ENCODE data around the gene ARRDC5.
A peak's percentile ranks its signal among the peaks of the same experiment; 100 is the strongest.
"Not testable (repeated sequence)": the region's sequence is repeated elsewhere in the genome, so short reads cannot be mapped to it uniquely, and the experiment has no call there.

Gene ARRDC5

DNA sequence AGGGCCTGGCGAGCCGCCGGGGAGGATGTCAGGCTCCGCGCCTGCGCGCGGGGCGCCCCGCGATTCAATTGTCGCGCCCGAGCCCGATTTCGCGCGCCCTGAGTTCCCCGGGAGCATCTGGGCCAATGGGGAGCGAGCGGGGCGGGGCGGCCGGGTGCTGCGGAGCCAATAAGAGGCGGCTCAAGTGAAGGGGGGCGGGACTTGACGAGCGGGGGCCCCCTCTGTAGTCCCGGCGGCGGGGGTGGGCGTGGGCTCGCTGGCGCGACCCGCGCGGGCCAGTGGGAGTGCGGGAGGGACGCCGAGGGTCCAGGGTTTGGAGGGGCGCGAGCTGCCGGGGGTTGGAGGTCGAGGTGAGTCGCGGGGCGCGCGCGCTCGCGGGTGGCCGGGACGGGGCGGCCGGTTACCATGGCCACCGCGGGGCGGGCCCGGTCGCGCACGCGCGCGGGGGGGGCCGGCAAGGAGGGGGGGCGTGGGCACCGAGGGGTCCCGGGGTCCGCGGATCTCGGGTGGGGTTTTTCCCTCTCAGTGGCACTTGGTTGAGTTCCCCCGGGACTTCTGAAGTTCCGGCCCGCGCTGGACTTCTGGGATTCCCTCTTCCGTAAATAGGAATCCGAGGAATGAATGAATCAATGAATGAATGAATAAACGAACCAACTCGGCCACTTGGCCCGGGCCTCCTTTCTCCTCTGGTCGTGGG, 7.3 kb upstream of the ARRDC5 start:
- peak; percentile 89 for DNase-seq (ENCODE audit: low read depth)

- no peak for DNase-seq (ENCODE audit: low read depth)
Observed at GRCh38 chr19:4909156-4909896, 6.6 kb upstream of the ARRDC5 start, which contains the start of gene UHRF1. Gene UHRF1 (plus strand): TSS chr19:4909501. CDS start chr19:4910886, 1,385 bp downstream.

GRCh38 chr19:4908781-4909155, 6.1 kb upstream of the ARRDC5 start:
- DNase-seq (ENCODE audit: low read depth), result no peak

- DNase-seq (ENCODE audit: low read depth), result no peak
Observed at GRCh38 chr19:4908360-4908759, 5.7 kb upstream of the ARRDC5 start.

- no peak for DNase-seq (ENCODE audit: low read depth)
Observed at GRCh38 chr19:4906963-4907362, 4.3 kb upstream of the ARRDC5 start.

GRCh38 chr19:4904481-4904880, 1.8 kb upstream of the ARRDC5 start:
- no peak for DNase-seq (ENCODE audit: low read depth)

DNA sequence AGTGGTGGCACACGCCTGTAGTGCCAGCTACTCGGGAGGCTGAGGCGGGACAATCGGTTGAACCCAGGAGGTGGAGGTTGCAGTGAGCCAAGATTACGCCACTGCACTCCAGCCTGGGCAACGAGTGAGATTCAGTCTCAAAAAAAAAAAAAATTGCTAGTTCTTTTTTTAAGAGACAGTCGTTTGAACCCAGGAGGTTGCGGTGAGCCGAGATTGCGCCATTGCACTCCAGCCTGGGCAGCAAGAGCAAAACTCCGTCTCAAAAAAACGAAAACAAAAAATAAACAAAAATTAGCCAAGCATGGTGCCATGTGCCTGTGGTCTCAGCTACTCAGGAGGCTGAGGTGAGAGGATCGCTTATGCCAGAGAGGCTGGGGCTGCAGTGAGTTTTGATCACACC, 1.8 kb downstream of the ARRDC5 start:
- DNase-seq (ENCODE audit: low read depth), result not testable (repeated sequence)

- DNase-seq (ENCODE audit: low read depth), result no peak
Observed at GRCh38 chr19:4897146-4897545, 5.5 kb downstream of the ARRDC5 start.

GRCh38 chr19:4896372-4896771, 6.3 kb downstream of the ARRDC5 start:
- no peak for DNase-seq (ENCODE audit: low read depth)

DNA sequence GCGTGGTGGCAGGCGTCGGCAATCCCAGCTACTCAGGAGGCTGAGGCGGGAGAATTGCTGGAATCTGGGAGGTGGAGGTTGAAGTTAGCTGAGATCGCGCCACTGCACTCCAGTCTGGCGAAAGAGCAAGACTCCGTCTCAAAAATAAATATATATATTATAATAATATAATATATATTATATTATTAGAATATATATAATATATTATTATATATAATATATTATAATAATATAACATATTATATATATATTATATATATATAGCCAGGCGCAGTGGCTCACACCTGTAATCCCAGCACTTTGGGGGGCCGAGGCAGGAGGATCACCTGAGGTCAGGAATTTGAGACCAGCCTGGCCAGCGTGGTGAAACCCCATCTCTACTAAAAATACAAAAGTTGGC, 9.7 kb downstream of the ARRDC5 start:
- not testable (repeated sequence) for DNase-seq (ENCODE audit: low read depth)

GRCh38 chr19:4891066-4891465, 11.6 kb downstream of the ARRDC5 start:
- no peak for DNase-seq (ENCODE audit: low read depth)

DNA sequence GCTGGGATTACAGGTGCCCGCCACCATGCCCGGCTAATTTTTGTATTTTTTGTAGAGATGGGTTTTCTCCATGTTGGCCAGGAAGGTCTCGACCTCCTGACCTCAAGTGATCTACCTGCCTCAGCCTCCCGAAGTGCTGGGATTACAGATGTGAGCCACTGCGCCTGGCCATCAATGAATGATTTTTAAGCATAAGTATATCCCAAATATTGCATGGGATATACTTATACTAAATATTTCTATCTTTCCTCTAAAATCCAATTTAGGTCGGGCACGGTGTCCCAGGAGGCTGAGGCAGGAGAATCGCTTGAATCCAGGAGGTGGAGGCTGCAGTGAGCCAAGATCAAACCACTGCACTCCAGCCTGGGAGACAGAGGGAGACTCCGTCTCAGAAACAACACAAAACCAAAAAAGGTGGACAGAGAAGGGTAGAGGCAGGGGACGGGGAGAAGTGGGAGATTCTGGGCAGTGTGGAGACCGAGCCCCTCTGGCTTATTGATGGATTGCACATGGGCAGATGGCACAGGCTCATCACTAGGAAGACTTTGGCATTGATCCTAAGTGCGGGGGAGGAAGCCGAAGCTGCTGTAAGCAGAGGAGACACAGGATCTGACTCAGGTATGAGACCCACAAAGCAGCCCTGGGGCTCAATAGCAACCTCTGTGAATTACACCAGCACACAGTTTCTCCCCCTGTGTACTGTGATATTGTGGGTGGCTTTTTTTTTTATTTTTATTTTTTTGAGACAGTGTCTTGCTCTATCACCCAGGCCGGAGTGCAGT, 13.5 kb downstream of the ARRDC5 start:
- DNase-seq (ENCODE audit: low read depth), result no peak

GRCh38 chr19:4887803-4888202, 14.9 kb downstream of the ARRDC5 start:
- DNase-seq (ENCODE audit: low read depth), result not testable (repeated sequence)

DNA sequence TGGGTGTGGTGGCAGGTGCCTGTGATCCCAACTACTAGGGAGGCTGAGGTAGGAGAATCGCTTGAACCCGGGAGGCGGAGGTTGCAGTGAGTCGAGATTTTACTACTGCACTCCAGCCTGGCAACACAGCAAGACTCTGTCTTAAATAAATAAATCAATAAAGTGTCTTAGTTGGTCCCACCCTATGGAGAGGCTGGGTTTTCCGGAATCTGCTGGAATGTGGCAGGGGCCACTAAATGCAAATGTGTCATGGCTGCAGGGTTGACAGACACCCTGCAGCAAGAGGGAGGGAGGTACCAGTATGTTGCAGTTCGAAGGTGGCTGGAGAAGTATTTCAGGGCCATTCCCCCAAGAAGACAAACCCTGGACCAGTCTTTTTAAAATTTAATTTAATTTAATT, 17.7 kb downstream of the ARRDC5 start:
- DNase-seq (ENCODE audit: low read depth), result not testable (repeated sequence)

GRCh38 chr19:4882874-4883273, 19.8 kb downstream of the ARRDC5 start:
- DNase-seq (ENCODE audit: low read depth), result not testable (repeated sequence)

GRCh38 chr19:4879041-4879440, 23.7 kb downstream of the ARRDC5 start:
- DNase-seq (ENCODE audit: low read depth), result no peak

DNA sequence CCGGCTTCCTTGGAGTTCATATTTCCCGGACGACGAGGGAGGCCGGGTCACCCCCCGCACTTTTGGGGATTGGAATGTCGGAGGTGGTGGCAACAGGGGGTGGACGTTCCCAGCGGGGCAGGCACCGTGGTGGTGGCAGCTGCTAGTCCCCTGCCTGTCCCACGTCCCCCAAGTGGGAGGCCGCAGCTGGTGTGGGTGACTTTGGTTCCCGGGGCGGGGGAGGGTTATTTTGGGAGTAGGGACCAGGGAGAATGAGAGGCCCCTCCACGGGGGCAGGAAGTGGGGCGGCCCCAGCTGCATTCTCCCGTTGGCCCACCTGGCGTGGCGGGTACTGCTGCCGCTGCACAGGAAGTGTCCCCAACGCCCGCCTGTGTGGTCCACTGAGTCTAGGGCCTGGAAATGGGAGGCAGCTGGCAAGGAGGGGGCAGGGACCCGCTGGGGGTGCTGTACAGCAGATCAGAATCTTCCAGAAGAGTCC, 24.2 kb downstream of the ARRDC5 start:
- no peak for DNase-seq (ENCODE audit: low read depth)

GRCh38 chr19:4877753-4878490, 24.8 kb downstream of the ARRDC5 start:
- no peak for DNase-seq (ENCODE audit: low read depth)

GRCh38 chr19:4873930-4874329, 28.8 kb downstream of the ARRDC5 start:
- DNase-seq (ENCODE audit: low read depth), result no peak

DNA sequence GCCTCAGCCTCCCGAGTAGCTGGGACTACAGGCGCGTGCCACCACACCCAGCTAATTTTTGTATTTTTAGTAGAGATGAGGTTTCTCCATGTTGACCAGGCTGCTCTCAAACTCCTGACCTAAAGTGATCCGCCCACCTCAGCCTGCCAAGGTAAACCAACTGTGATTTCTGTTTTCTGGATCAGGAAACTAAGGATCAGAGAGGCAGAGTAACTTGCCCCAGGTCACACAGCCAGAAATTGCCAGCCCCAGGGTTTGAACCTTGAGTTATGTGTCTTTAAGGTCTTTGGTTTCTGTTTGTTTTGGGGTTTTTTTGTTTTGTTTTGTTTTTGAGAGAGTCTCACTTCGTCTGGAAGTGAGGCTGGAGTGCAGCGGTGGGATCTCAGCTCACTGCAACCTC, 31.0 kb downstream of the ARRDC5 start:
- no peak for DNase-seq (ENCODE audit: low read depth)

- DNase-seq (ENCODE audit: low read depth), result no peak
Observed at GRCh38 chr19:4870025-4870700, 32.5 kb downstream of the ARRDC5 start.

Measured in stimulated activated CD4-positive, alpha-beta T cell treated with anti-CD3 and anti-CD28 coated beads, Interleukin-2, amount 100 ng/mL, for 4 hours (primary cell).